Duodenal mucosa (tissue), 2 donors: ENCODE results near the gene KCNF1.

Experiments used
- H3K27ac ChIP-seq: one replicate; pipeline ENCODE4 v1.7.0; 2013; ENCODE audit warnings: low read depth, low read length
- H3K27me3 ChIP-seq, 2 donors: one replicate each; pipeline ENCODE4 v1.7.0; 2013; ENCODE audit warnings: low read length in 2 of 2, control low read depth in 1 of 2; ENCODE audit not compliant: insufficient read depth in 2 of 2, control insufficient read depth in 1 of 2
- H3K36me3 ChIP-seq, 2 donors: one replicate each; pipeline ENCODE4 v1.7.0; 2013; ENCODE audit warnings: low read length in 2 of 2, control low read depth in 1 of 2; ENCODE audit not compliant: insufficient read depth in 2 of 2, control insufficient read depth in 1 of 2
- H3K4me1 ChIP-seq, 2 donors: one replicate each; pipeline ENCODE4 v1.7.0; 2013; ENCODE audit warnings: low read length in 2 of 2, control low read depth in 1 of 2; ENCODE audit not compliant: insufficient read depth in 2 of 2, control insufficient read depth in 1 of 2
- H3K4me3 ChIP-seq, 2 donors: one replicate each; pipeline ENCODE4 v1.7.0; 2013; ENCODE audit warnings: low read length in 2 of 2, low read depth in 1 of 2
- H3K9ac ChIP-seq, 2 donors: one replicate each; pipeline ENCODE4 v1.7.0; 2013; ENCODE audit warnings: low read length in 2 of 2, low read depth in 1 of 2
- H3K9me3 ChIP-seq, 2 donors: one replicate each; pipeline ENCODE4 v1.7.0; 2013; ENCODE audit warnings: low read length in 2 of 2, control low read depth in 1 of 2; ENCODE audit not compliant: control insufficient read depth in 1 of 2

Gene KCNF1

GRCh38 chr2:10901160-10901939, 10.4 kb upstream of the KCNF1 start:
- no peaks in the 10 kb centered on the region for H3K36me3 ChIP-seq
- no peaks in the 10 kb centered on the region for H3K27me3 ChIP-seq
- H3K4me3 ChIP-seq: no peak overlapping the region
- H3K9ac ChIP-seq: no peak overlapping the region
- H3K4me1 ChIP-seq: peaks cover 7 to 15% of the 10 kb centered on the region in 2 donors
- no peak overlapping the region for H3K27ac ChIP-seq
- no peaks in the 10 kb centered on the region for H3K9me3 ChIP-seq

DNA sequence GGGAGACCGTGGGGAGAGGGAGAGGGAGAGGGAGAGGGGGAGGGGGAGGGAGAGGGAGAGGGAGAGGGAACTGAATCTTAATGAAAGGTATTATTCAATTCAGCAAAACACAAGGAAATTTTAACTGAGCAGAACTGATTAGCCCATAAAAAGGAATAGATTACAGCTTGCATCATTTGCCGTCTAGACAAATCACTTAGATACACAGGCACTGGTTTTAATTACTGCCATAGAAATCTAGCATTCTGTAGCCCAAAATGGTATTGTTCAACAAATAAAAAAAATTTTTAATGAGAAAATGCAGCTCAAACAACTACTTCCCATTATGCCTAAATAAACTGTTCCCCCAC, 7.9 kb upstream of the KCNF1 start:
- H3K9ac ChIP-seq: no peak overlapping the region
- H3K4me1 ChIP-seq: peaks cover 7 to 15% of the 10 kb centered on the region in 2 donors
- no peak overlapping the region for H3K27ac ChIP-seq
- no peak overlapping the region for H3K4me3 ChIP-seq
- H3K9me3 ChIP-seq: no peaks in the 10 kb centered on the region
- H3K36me3 ChIP-seq: no peaks in the 10 kb centered on the region
- H3K27me3 ChIP-seq: no peaks in the 10 kb centered on the region

DNA sequence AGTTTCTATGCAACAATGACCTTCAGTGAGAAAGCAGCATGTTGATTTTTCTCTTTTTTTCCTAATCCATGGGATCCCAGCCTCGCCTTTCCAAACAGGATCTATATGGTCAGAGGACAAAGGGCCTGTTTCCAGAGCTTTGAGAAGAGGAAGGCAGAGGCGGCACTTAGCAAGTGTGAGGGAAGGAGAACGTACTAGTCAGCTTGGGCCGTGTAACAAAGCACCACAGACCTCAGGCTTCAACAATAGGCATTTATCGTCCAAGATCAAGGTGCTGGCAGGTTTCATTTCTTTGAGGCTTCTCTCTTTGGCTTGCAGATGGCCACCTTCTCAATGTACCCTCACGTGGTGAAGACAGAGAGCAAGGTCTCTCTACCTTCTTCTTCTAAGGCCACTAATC, 7.3 kb upstream of the KCNF1 start:
- Histone ChIP-seq H3K27ac (no peak overlapping the region), H3K4me3 (no peak overlapping the region), H3K9me3 (no peaks in the 10 kb centered on the region), H3K36me3 (no peaks in the 10 kb centered on the region), H3K27me3 (no peaks in the 10 kb centered on the region), H3K4me1 (peaks cover 7 to 15% of the 10 kb centered on the region in 2 donors), H3K9ac (no peak overlapping the region)

GRCh38 chr2:10905006-10905861, 6.5 kb upstream of the KCNF1 start:
- Histone ChIP-seq H3K4me3 (no peak overlapping the region), H3K27me3 (no peaks in the 10 kb centered on the region), H3K9ac (no peak overlapping the region), H3K4me1 (peaks cover 7 to 13% of the 10 kb centered on the region in 2 donors), H3K27ac (no peak overlapping the region), H3K9me3 (no peaks in the 10 kb centered on the region), H3K36me3 (no peaks in the 10 kb centered on the region)

DNA sequence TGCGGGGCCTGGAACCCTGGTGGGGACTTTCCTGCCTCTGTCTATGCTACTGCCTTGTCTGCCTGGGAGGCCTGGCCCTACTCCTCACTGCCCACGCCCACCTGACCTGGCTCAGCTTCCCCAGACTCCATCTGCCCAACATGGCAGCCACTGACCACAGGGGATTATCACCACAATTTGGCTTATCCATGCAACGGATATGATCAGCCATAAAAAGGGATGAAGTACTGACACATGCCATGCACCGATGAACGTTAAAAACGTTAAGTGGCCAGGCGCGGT, 5.9 kb upstream of the KCNF1 start:
- H3K27ac ChIP-seq: no peak overlapping the region
- H3K4me1 ChIP-seq: peaks cover 7 to 8% of the 10 kb centered on the region in 2 donors
- H3K4me3 ChIP-seq: no peak overlapping the region
- H3K9ac ChIP-seq: no peak overlapping the region
- H3K36me3 ChIP-seq: no peaks in the 10 kb centered on the region
- no peaks in the 10 kb centered on the region for H3K9me3 ChIP-seq
- peaks cover 0 to 2% of the 10 kb centered on the region in 2 donors for H3K27me3 ChIP-seq

- no peak overlapping the region for H3K27ac ChIP-seq
- peaks cover 9 to 13% of the 10 kb centered on the region in 2 donors for H3K27me3 ChIP-seq
- no peaks in the 10 kb centered on the region for H3K36me3 ChIP-seq
- no peaks in the 10 kb centered on the region for H3K9me3 ChIP-seq
- H3K4me3 ChIP-seq: no peak overlapping the region
- H3K4me1 ChIP-seq: no peaks in the 10 kb centered on the region
- H3K9ac ChIP-seq: no peak overlapping the region
These were observed 4.7 kb upstream of the KCNF1 start for GRCh38 chr2:10906926-10907625.

GRCh38 chr2:10908195-10908594, 3.5 kb upstream of the KCNF1 start:
- Histone ChIP-seq H3K9ac (no peak overlapping the region), H3K4me3 (no peak overlapping the region), H3K27ac (no peak overlapping the region), H3K9me3 (no peaks in the 10 kb centered on the region), H3K27me3 (peaks cover 17 to 18% of the 10 kb centered on the region in 2 donors), H3K4me1 (no peaks in the 10 kb centered on the region), H3K36me3 (no peaks in the 10 kb centered on the region)

GRCh38 chr2:10909050-10909995, 2.4 kb upstream of the KCNF1 start:
- Histone ChIP-seq H3K36me3 (no peaks in the 10 kb centered on the region), H3K9me3 (no peaks in the 10 kb centered on the region), H3K4me1 (no peaks in the 10 kb centered on the region), H3K9ac (no peak overlapping the region), H3K27ac (no peak overlapping the region), H3K27me3 (peaks cover 18 to 28% of the 10 kb centered on the region in 2 donors), H3K4me3 (no peak overlapping the region)

DNA sequence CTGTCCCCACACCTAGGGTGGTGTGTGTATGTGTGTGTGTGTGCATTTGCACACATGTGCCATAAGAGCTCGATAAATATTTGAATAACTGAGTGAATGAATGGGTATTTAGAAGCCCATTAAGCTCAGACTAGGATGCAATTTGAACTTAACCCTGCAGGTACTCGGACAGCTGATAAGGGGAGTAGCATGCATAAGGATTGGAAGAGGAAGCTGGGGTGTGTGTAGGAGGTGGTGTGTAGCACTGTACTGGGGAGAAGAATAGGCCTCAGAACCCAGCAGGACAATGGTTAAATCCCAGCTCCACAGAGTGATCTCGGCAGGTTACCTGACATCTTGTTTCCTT, 1.8 kb upstream of the KCNF1 start:
- Histone ChIP-seq H3K27me3 (peaks cover 18 to 34% of the 10 kb centered on the region in 2 donors), H3K4me1 (no peaks in the 10 kb centered on the region), H3K4me3 (no peak overlapping the region), H3K9ac (no peak overlapping the region), H3K36me3 (no peaks in the 10 kb centered on the region), H3K27ac (no peak overlapping the region), H3K9me3 (no peaks in the 10 kb centered on the region)
